EL (cell line): ENCODE measurements around the gene ATP6V0E1.

Experiments
- DNase-seq: peaks from one replicate; pipeline ENCODE4 v3.0.0-alpha.2; 2016

ATP6V0E1 gene

DNA sequence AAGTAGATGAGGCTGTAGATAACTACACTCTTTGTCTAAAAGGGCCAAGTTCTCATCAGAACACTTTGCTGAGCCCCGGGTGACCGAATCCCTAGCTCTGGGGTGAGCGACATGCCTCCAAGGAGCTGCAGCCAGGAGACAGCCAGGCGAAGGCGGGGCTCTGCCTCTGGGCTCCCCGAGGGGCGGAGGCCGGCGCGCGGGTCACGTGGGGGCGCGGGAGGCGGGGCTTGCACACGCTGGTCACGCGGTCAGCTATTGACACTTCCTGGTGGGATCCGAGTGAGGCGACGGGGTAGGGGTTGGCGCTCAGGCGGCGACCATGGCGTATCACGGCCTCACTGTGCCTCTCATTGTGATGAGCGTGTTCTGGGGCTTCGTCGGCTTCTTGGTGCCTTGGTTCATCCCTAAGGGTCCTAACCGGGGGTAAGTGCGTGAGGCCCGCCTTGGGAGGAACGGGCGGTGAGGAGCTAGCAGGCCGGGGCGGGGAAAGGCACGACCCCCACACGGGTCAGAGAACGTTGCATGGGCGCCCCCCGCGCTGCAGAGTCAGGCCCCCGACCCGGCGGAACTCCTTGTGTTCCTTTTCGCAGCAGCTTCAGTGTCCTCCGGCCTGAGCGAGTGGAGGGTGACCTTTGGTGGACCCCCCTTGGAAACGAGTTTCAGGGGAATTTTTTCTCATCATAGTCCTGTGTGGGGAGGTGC, at the start of gene ATP6V0E1:
ATP6V0E1 (plus strand) TSS at position 230 of the 702 bp plus-strand sequence; CDS start at position 320, 90 bp downstream.
- peak; percentile 94 for DNase-seq

GRCh38 chr5:172935096-172935495, 48.5 kb upstream of the ATP6V0E1 start:
- no peak for DNase-seq

- no peak for DNase-seq
Measured at GRCh38 chr5:172936401-172936800, 47.2 kb upstream of the ATP6V0E1 start.

GRCh38 chr5:172939071-172939470, 44.5 kb upstream of the ATP6V0E1 start:
- peak; percentile 53 for DNase-seq

DNA sequence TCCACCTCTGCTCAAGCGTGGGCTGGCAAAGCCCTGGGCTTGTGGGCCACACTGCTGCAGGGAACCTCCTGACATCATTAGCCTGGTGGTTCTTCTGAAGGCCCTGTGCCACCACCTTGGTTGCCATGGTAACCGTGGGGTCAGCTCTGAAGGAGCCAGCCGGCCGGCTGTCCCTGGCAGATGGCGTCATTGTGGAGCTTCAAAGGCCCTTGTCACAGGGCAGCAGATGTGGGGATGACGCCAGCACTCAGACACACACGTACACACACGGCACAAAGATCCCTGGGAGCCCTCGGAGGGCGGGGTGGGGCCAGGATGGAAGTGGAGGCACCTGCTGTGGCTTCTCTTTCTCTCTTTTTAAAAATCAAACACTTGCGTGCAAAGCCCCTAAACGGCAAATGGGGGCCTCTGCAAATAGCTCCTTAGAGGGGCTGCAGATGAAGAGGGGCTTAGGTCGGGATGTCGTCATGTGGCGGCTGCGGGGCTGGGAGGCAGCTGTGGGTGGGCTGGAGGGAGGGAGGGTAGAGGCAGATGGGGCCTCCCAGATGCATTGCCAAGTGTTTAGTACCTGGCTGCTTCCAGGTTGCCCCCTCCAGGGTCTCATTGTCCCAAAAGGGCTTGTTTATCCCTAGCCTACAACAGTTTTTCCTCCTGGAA, 43.8 kb upstream of the ATP6V0E1 start:
- DNase-seq: no peak

DNA sequence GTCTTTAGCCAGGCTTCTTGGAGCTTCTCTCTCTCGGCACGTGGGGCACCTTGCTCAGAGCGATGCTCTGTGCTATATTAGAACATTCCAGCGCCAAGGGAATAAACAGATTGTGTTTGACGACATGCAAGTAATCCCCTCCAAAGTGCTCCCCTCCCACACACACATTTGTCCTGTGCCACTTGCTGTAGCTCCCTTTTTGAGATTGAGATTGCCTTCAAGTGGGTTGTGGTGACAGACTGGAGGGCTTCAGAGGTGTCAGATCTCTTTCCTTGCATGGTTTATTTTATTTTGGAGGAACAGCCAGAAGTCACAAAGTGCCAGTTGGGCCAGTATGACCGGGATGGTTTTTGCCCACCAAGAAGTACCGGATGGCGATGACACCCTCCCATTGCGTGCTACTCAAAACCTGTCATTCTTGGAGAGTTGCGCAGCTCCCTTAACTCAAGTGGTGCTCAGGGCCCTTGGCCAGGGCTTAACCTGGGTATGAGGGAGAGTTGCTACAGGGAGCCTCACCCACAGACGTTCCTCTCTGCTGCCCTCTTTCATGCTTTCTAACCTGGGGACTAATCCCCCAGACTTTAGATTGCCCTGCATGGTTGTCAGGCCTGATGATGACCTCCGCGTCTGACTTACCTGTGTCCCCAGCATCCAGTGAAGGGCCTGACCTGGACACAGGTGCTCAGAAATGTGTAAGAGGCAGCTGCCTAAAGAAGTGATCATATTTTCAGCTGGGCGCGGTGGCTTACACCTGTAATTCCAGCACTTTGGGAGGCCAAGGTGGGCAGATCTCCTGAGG, 43.1 kb upstream of the ATP6V0E1 start:
- DNase-seq: no peak

GRCh38 chr5:172941067-172941516, 42.5 kb upstream of the ATP6V0E1 start:
- no peak for DNase-seq

DNA sequence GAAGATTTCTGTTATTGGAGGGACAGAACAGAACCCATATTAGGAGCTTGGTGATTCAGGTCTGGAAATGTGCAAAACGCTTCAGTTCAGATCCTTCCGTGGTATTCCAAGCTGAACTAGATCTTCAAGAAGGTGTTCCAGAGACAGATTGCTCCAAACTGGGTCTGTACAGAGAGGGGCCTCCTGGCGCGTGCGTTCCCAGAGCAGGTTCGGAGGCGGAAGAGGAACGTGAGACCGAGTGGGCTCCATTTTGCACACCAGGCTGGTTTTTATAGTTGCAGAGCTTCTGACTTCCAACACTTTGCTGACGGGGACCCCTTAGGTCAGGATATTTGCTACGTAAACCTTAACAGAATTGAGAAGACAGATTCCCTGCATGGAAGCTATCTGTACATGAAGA, 41.0 kb upstream of the ATP6V0E1 start:
- no peak for DNase-seq

DNA sequence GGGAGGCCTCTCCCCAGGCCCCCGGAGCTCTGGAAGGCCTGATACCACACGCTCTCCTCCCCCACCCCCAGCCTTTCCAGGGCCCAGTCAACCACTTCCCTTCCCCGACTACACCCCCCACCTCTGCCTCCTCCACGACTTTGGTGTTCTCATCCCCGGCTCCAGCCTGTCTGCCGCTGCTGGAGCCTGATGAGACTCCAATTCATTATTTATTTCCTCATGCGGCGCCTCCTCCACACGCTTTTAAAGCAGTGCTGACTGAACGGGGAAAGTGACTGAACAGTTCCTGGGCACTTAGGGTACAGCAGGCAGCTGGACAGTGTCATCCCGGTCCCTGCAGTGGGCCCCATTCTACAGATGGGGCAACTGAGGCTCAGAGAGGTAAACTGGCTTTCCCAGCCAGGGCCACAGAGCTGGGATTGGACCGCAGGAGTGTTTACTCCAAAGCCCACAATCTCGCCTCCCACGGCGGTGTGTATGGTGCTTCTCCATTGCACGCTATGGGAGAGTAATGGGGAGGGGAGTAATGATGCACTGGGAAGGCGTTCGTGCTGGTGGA, 40.2 kb upstream of the ATP6V0E1 start:
- peak; percentile 93 for DNase-seq

GRCh38 chr5:172943906-172944305, 39.7 kb upstream of the ATP6V0E1 start:
- no peak for DNase-seq

DNA sequence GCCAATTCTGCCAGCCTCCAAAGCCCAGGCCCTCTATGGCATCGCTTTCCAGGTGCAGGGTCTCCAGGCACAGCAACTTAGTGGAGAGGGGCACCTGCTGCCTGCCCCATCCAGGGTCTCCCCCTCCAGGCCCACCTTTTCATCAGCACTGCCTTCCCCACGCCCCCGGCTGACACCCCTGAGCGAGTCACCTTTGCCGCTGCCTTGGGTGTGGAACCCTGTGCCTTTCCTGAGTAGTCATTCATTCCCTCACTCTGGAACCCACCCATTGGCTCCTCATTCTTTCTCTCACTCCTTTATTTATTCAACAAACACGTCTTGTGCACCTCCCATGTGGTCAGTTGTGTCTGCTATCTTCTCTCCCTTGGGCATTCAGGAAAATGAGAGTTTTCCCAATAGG, 38.8 kb upstream of the ATP6V0E1 start:
- DNase-seq: no peak

GRCh38 chr5:172945151-172945550, 38.4 kb upstream of the ATP6V0E1 start:
- no peak for DNase-seq

DNA sequence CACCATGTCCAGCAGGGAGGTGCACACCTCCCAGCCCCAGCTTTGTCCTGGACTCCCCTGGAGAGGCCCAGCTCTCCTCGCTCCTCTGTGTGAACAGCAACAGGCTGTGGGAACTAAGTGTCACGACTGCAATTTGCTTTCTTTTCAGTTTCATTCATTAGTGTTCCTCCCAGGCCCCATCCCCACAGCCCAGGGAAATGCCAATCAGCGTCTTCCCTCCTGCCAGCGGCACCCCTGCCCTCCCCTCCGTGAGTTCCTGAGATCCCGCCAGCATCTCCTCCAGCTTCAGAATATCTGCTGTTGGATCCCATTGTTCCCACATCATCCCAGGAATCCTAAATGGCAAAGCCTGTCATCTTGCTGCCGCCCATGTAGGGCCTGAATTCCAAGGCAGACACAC, 37.4 kb upstream of the ATP6V0E1 start:
- no peak for DNase-seq

- no peak for DNase-seq
Measured at GRCh38 chr5:172949426-172949825, 34.1 kb upstream of the ATP6V0E1 start.

DNA sequence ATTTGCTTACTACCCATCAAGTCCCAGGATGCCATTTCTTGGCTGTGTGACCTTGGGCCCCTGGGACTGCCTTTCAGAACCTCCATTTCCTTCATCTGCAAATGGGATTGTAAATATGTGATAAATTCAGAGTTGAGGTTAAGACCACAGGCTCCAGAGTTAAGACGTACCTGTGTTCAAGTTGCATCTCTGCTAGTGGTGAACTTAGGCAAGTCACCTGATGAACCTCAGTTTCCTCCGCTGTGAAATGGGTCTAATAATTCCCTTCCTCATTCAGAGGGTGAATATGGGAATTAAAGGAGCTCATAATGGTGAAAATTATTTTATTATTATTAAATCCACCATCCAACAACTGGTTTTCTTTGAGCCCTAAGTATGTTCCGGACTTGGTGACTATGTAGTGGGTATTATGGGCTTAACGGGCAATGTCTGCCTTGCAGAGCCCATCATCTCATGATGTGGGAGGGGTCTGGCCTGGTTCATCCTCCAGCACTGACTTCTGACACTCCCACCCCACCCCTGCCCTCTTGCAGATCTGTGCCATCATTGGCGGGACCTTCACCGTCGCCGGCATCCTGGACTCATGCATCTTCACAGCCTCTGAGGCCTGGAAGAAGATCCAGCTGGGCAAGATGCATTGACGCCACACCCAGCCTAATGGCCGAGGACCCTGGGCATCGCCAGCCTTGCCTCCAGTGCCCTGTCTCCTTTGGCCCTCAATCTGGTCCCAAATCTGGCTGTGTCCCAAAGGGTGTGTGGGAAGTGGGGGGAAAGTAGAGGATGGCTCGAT, 33.2 kb upstream of the ATP6V0E1 start:
- no peak for DNase-seq

DNA sequence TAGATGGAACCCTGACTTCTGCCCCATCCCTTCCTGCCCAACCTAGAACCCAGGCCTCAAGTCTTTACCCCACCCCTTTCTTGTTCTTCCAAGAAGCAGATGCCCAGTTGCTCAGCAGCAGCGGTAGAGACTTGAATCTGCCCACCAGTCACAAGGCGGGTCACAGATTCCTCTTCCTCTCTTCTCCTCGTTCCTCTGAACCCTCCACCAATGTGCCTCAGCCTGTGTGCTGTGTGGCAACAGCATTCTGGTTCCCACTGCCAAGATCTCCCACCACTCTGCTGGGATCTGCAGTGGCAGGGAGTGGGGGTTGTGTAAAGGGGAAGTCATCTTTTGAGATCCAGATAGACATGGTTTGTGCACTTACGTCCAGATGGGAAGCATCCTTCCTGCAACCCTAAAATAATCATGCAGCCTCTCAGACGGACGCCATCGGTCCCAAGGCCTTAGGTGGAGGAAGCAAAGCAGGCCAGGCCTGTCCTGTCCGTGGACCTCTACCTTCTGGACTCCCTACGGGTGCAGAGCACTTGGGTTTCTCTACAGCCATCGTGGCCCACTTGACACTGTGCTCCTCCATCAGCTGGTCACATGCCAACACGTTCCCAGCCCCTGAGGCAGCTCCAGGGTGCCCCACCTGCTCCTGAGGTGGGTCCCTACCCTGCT, 32.1 kb upstream of the ATP6V0E1 start:
- no peak for DNase-seq

- DNase-seq: peak; percentile 86
Measured at GRCh38 chr5:172952034-172952511, 31.5 kb upstream of the ATP6V0E1 start.

DNA sequence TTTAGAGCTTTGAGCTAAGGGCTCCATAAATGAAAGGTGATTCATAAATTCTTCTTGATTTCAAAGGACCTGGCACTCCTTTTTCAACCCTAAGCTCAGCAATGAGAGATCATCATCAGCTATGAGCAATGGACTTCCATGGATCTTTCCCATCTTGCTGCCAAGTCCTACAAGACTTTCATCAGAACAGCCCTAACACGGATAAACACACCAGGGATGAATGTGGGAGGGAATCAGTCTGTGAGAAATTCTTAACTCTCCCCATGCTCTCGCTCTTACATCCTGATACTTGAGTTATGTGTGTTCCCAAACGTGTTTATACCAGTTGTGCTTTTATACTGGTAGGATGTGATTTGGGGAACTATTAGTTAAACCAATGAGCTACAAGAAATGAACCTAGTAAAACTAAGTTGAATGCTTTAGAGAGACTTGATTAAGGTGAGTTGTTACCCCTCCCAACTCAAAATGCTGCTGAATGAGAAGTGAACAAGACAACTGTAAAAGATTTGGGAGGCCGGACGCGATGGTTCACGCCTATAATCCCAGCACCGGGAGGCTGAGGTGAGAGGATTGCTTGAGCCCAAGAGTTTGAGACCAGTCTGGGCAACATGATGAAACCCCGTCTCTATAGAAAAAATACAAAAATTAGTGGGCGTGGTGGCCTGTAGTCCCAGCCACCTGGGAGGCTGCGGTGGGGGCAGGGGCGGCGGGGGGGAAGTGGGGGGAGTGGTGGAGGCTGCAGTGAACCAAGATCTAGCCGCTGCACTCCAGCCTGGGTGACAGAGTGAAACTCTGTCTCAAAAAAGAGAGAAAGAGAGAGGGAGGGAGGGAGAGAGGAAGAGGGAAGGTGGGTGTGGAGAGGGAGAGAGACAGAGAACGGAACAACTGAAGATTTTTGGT, 29.5 kb upstream of the ATP6V0E1 start:
- DNase-seq: peak; percentile 84

GRCh38 chr5:172954751-172955159, 28.8 kb upstream of the ATP6V0E1 start:
- DNase-seq: no peak

- DNase-seq: no peak
Measured at GRCh38 chr5:172956228-172956627, 27.3 kb upstream of the ATP6V0E1 start.

GRCh38 chr5:172956936-172957335, 26.6 kb upstream of the ATP6V0E1 start:
- DNase-seq: peak; percentile 40
